GM12878 (cell line): ENCODE results near the gene PRPF4. TPM values are rescaled to one million over a fixed set of nuclear protein-coding genes. Genes with fewer than 3 reads are reported as not detected.

Experiments used
- ATAC-seq: fragments of 200-7000 bp; cut with Tn5 transposase; 3 replicates; pipeline ENCODE4 v1.9.1; 2020; ENCODE audit warnings: mild to moderate bottlenecking, moderate library complexity
- BruUV-seq: library from RNA; stranded (reverse); fragments of 400-500 nt; replicated peaks from 2 replicates; lab custom pipeline; 2021; lab: Mats Ljungman, UMichigan
- CTCF ChIA-PET: fragments of 300-600 bp; sonication (Branson Sonifier 250); formaldehyde crosslinking; extraction: SDS; loops from one replicate; lab custom pipeline; 2021; ENCODE audit warnings: inconsistent platforms; lab: Yijun Ruan, JAX
- POLR2A ChIA-PET: fragments of 350-600 bp; formaldehyde crosslinking; extraction: SDS; loops from one replicate; lab custom pipeline; 2021; ENCODE audit warnings: inconsistent platforms; lab: Charles Lee
- RAD21 ChIA-PET: fragments of 300-600 bp; sonication (Branson Sonifier 250); formaldehyde crosslinking; loops from one replicate; lab custom pipeline; 2023; ENCODE audit warnings: antibody characterized with exemption; ENCODE audit not compliant: unreplicated experiment; lab: Charles Lee
- SMC1A ChIA-PET: fragments of 300-600 bp; sonication (Branson Sonifier 250); formaldehyde crosslinking; loops from one replicate; lab custom pipeline; 2023; ENCODE audit not compliant: unreplicated experiment, uncharacterized antibody; lab: Charles Lee
- DNase-seq: peaks from one replicate; pipeline ENCODE4 v3.0.0-alpha.2; 2011; ENCODE audit warnings: low read depth, low spot score
- FAIRE-seq: peaks from 3 replicates; lab custom pipeline; 2011; peaks lifted over from hg19 to GRCh38; lab: Jason Lieb, UNC
- H2AFZ ChIP-seq: 2 replicates; pipeline ENCODE4 v1.6.0; 2011; ENCODE audit warnings: low read depth, low read length, control low read depth; ENCODE audit not compliant: control insufficient read depth
- H3K27ac ChIP-seq: 2 replicates; pipeline ENCODE4 v1.5.1; 2011; ENCODE audit warnings: control low read depth; ENCODE audit not compliant: control insufficient read depth, insufficient read depth
- H3K27me3 ChIP-seq, 2 experiments: replicated peaks in 1 of 2; 2 replicates each; pipeline versions ENCODE4 v1.6.0 to v1.6.1; 2011; ENCODE audit warnings: low read length in 1 of 2; ENCODE audit not compliant: control insufficient read depth in 2 of 2, insufficient read depth in 2 of 2
- H3K36me3 ChIP-seq, 2 experiments: 2 replicates each; pipeline ENCODE4 v1.5.1; 2011; ENCODE audit warnings: low read length in 1 of 2; ENCODE audit not compliant: control insufficient read depth in 2 of 2, insufficient read depth in 2 of 2
- H3K4me1 ChIP-seq: 2 replicates; pipeline ENCODE4 v1.6.1; 2011; ENCODE audit warnings: mild to moderate bottlenecking, low read length, moderate library complexity, mixed read lengths; ENCODE audit not compliant: control insufficient read depth, insufficient read depth
- H3K4me2 ChIP-seq: 2 replicates; pipeline ENCODE4 v1.6.0; 2011; ENCODE audit warnings: control low read depth; ENCODE audit not compliant: control insufficient read depth, insufficient read depth
- H3K4me3 ChIP-seq: fragments of 200-600 bp; sonication (generic); 2 replicates; pipeline ENCODE4 v1.5.1; 2016
- H3K79me2 ChIP-seq: 2 replicates; pipeline ENCODE4 v1.6.0; 2011; ENCODE audit warnings: low read length; ENCODE audit not compliant: control insufficient read depth, insufficient read depth
- H3K9ac ChIP-seq: 2 replicates; pipeline ENCODE4 v1.8.0; 2011; ENCODE audit warnings: low read length, control low read depth, mixed read lengths; ENCODE audit not compliant: control insufficient read depth, insufficient read depth
- H3K9me3 ChIP-seq: replicated peaks from 3 replicates; pipeline ENCODE4 v1.5.1; 2011; ENCODE audit warnings: mild to moderate bottlenecking, low read length; ENCODE audit not compliant: control insufficient read depth, insufficient read depth
- H4K20me1 ChIP-seq: 2 replicates; pipeline ENCODE4 v1.6.0; 2011; ENCODE audit not compliant: control insufficient read depth, insufficient read depth
- BCLAF1 ChIP-seq: fragments of 450-650 bp; IDR thresholded peaks from 2 replicates; pipeline ENCODE4 v1.6.1; 2017; ENCODE audit warnings: antibody characterized with exemption, mild to moderate bottlenecking, moderate library complexity
- CEBPB ChIP-seq, 2 experiments: fragments of 150-350 bp in 1 of 2; IDR thresholded peaks; 2 replicates each; pipeline ENCODE4 v1.6.1; 2012 to 2014; ENCODE audit warnings: low read depth in 2 of 2, low read length in 2 of 2, borderline replicate concordance in 1 of 2, inconsistent platforms in 1 of 2
- CHD2 ChIP-seq: IDR thresholded peaks from 2 replicates; pipeline ENCODE4 v1.6.1; 2011; ENCODE audit warnings: low read depth, low read length, improper control_type of control experiment, borderline replicate concordance
- E2F8 ChIP-seq: fragments of 450-650 bp; IDR thresholded peaks from 2 replicates; pipeline ENCODE4 v1.6.1; 2018; ENCODE audit warnings: mild to moderate bottlenecking, low read depth, moderate library complexity; ENCODE audit not compliant: partially characterized antibody
- IRF4 ChIP-seq: IDR thresholded peaks from 2 replicates; pipeline ENCODE4 v1.6.1; 2011; ENCODE audit warnings: low read depth, low read length
- JUNB ChIP-seq: IDR thresholded peaks from 2 replicates; pipeline ENCODE4 v1.6.1; 2016; ENCODE audit warnings: antibody characterized with exemption, mild to moderate bottlenecking
- JUND ChIP-seq: IDR thresholded peaks from 2 replicates; pipeline ENCODE4 v1.6.1; 2012; ENCODE audit warnings: low read depth, mild to moderate bottlenecking, low read length, improper control_type of control experiment, moderate library complexity
- KAT2A ChIP-seq: conservative IDR thresholded peaks from 2 replicates; pipeline ENCODE4 v1.6.1; 2011; ENCODE audit warnings: low read depth, low read length; ENCODE audit not compliant: control insufficient read depth
- NFYA ChIP-seq: IDR thresholded peaks from 2 replicates; pipeline ENCODE4 v1.6.1; 2011; ENCODE audit warnings: low read depth, mild to moderate bottlenecking, low read length, improper control_type of control experiment, borderline replicate concordance
- SMC3 ChIP-seq: IDR thresholded peaks from 2 replicates; pipeline ENCODE4 v1.6.1; 2011; ENCODE audit warnings: low read length, improper control_type of control experiment, borderline replicate concordance
- SUZ12 ChIP-seq: fragments of 200-600 bp; sonication (generic); IDR thresholded peaks from one replicate; pipeline ENCODE4 v1.6.1; 2018; ENCODE audit warnings: antibody characterized with exemption, mild to moderate bottlenecking; ENCODE audit not compliant: unreplicated experiment
- ZNF622 ChIP-seq: fragments of 450-650 bp; IDR thresholded peaks from 2 replicates; pipeline ENCODE4 v1.6.1; 2017; ENCODE audit warnings: mild to moderate bottlenecking, inconsistent platforms
- WGBS: methylation state at CpG from one replicate; pipeline ENCODE4 v1.1.6; 2016; ENCODE audit warnings: low lambda C conversion rate; ENCODE audit not compliant: insufficient replicate concordance, insufficient coverage; ENCODE audit errors: missing lambda C conversion rate; 5-methylcytosine and 5-hydroxymethylcytosine counted together
- in situ Hi-C: fragments of 300-500 bp; cut with MboI; formaldehyde crosslinking; loops from 9 replicates; pipeline ENCODE4 v1.14.3; 2018; ENCODE audit warnings: mixed read lengths
- intact Hi-C: fragments of 100-400 bp; cut with micrococcal nuclease; formaldehyde crosslinking; loops from one replicate; pipeline ENCODE4 v1.14.2; 2022; ENCODE audit not compliant: unreplicated experiment
- polyA plus RNA-seq, 11 experiments: library from polyadenylated mRNA; depleted of rRNA in 4 of 11; unstranded in 6 of 11; stranded (reverse) in 5 of 11; fragments of >200 nt; fragmentation: Nextera tagmentation in 4 of 11; fragmentation: Illumina TruSeq in 1 of 11; extraction: Ambion mirVana in 4 of 11; extraction: Trizol in 1 of 11; gene quantifications; 1 replicate in 1 of 11; 2 replicates in 10 of 11; pipeline versions ENCODE4 v1.2.1 to v1.2.3, GENCODE V29; 2011 to 2016; ENCODE audit warnings: inconsistent platforms in 2 of 11, missing spikeins in 2 of 11, low read depth in 1 of 11
- total RNA-seq, 4 experiments: library from RNA; depleted of rRNA in 3 of 4; stranded (reverse); fragments of >200 nt in 3 of 4; fragmentation: Illumina TruSeq in 1 of 4; extraction: Trizol in 1 of 4; gene quantifications; 2 replicates each; pipeline versions ENCODE4 v1.2.1 to v1.2.3, GENCODE V29; 2013 to 2021

PRPF4 gene
- total and polyA plus RNA-seq, 10 of the 15 experiments (the other 5 are each of a cell fraction or from before 2014, with no cell fraction given): 23.0 to 48.1 (median 39.2) TPM

- H2AFZ ChIP-seq: no peak overlapping the region
- ChIA-PET RAD21 (no interaction called here), CTCF (interaction anchor here (0.6 to 1.2 kb wide), 2 partner anchors 9 to 42 kb away, joined by 3 to 4 read pairs; partner anchors contain the start of gene CDC26), SMC1A (interaction anchor here (1.2 kb wide), 1 partner anchor 9 kb away, joined by 5 read pairs; the partner anchor contains the start of gene CDC26), POLR2A (interaction anchor here (1.1 kb wide), 1 partner anchor 144 kb away, joined by 3 read pairs; no protein-coding TSS in a partner anchor)
- H3K9me3 ChIP-seq: no peaks in the 10 kb centered on the region
- no peaks in the 10 kb centered on the region for H3K4me1 ChIP-seq
- no peaks in the 10 kb centered on the region for H3K27me3 ChIP-seq
- no peak overlapping the region for H3K4me2 ChIP-seq
- no peak overlapping the region for H3K4me3 ChIP-seq
- H3K9ac ChIP-seq: no peak overlapping the region
- intact Hi-C loops (no loop called here), in situ Hi-C loops (no loop called here)
- DNase-seq: no peak
- TF ChIP-seq KAT2A (no peak), NFYA (no peak), E2F8 (no peak), SMC3 (no peak), BCLAF1 (no peak), CEBPB (IDR thresholded peaks at IDR 0.05; ENCODE audit: borderline replicate concordance in 1 of 2, low read depth in 2 of 2, low read length in 2 of 2) (no peak), IRF4 (no peak), CHD2 (no peak), JUNB (no peak), JUND (no peak), SUZ12 (no peak), ZNF622 (no peak)
- FAIRE-seq: no peak
- H3K27ac ChIP-seq: no peak overlapping the region
- H4K20me1 ChIP-seq: no peaks in the 10 kb centered on the region
- no peaks in the 10 kb centered on the region for H3K79me2 ChIP-seq
- ATAC-seq: no peak
- 97% methylated on average over 3 of the region's 3 CpGs for WGBS
- H3K36me3 ChIP-seq: peaks cover 2 to 20% of the 10 kb centered on the region in 2 experiments
- no TSS peak for BruUV-seq
Observed at GRCh38 chr9:113266174-113266573, 9.3 kb upstream of the PRPF4 start.
